H9 (cell line): ENCODE data around the gene CACNB4. TPM values are rescaled to one million over a fixed set of nuclear protein-coding genes. Genes with fewer than 3 reads are reported as not detected.
"Not testable (repeated sequence)": the region's sequence is repeated elsewhere in the genome, so short reads cannot be mapped to it uniquely, and the experiment has no call there.

Experiments
- DNase-seq: peaks from one replicate; pipeline ENCODE4 v3.0.0-alpha.2; 2017
- H2AFZ ChIP-seq: one replicate; pipeline ENCODE4 v1.6.1; 2013; ENCODE audit warnings: mild to moderate bottlenecking, low read length, control low read depth, moderate library complexity
- H2AK5ac ChIP-seq: 2 replicates; pipeline ENCODE4 v1.6.1; 2013; ENCODE audit warnings: low read length, control low read depth, mixed read lengths; ENCODE audit not compliant: insufficient read length
- H2BK120ac ChIP-seq: one replicate; pipeline ENCODE4 v1.6.1; 2013; ENCODE audit warnings: low read depth, mild to moderate bottlenecking, low read length, control low read depth, inconsistent platforms; ENCODE audit not compliant: poor library complexity, severe bottlenecking
- H2BK12ac ChIP-seq: 2 replicates; pipeline ENCODE4 v1.6.1; 2013; ENCODE audit warnings: low read length, control low read depth, mixed read lengths, low read depth; ENCODE audit not compliant: insufficient read length
- H2BK15ac ChIP-seq: 2 replicates; pipeline ENCODE4 v1.6.1; 2013; ENCODE audit warnings: low read depth, low read length, control low read depth
- H2BK20ac ChIP-seq: one replicate; pipeline ENCODE4 v1.6.1; 2013; ENCODE audit warnings: low read depth, mild to moderate bottlenecking, low read length, control low read depth, inconsistent platforms; ENCODE audit not compliant: poor library complexity, severe bottlenecking
- H2BK5ac ChIP-seq: 2 replicates; pipeline ENCODE4 v1.6.1; 2013; ENCODE audit warnings: low read length, control low read depth, mixed read lengths; ENCODE audit not compliant: insufficient read length
- H3K14ac ChIP-seq: 2 replicates; pipeline ENCODE4 v1.6.1; 2013; ENCODE audit warnings: low read length, control low read depth; ENCODE audit not compliant: insufficient read depth
- H3K18ac ChIP-seq: 2 replicates; pipeline ENCODE4 v1.6.1; 2013; ENCODE audit warnings: low read depth, mild to moderate bottlenecking, mixed read lengths, low read length, control low read depth; ENCODE audit not compliant: insufficient read length
- H3K23ac ChIP-seq: 2 replicates; pipeline ENCODE4 v1.6.1; 2013; ENCODE audit warnings: low read length, control low read depth, mixed read lengths, low read depth; ENCODE audit not compliant: insufficient read length
- H3K23me2 ChIP-seq: 2 replicates; pipeline ENCODE4 v1.6.1; 2013; ENCODE audit warnings: low read depth, mild to moderate bottlenecking, mixed read lengths, low read length, control low read depth; ENCODE audit not compliant: insufficient read length, poor library complexity, severe bottlenecking
- H3K27ac ChIP-seq: 2 replicates; pipeline ENCODE4 v1.5.1; 2013; ENCODE audit warnings: low read length, control low read depth, mixed read lengths, low read depth; ENCODE audit not compliant: insufficient read length
- H3K27me3 ChIP-seq: 2 replicates; pipeline ENCODE4 v1.6.1; 2013; ENCODE audit warnings: low read length, control low read depth, inconsistent platforms; ENCODE audit not compliant: insufficient read depth
- H3K4ac ChIP-seq: 2 replicates; pipeline ENCODE4 v1.6.1; 2013; ENCODE audit warnings: low read depth, mild to moderate bottlenecking, control low read depth, inconsistent platforms, low read length, moderate library complexity
- H3K4me1 ChIP-seq: 2 replicates; pipeline ENCODE4 v1.6.1; 2013; ENCODE audit warnings: low read length, control low read depth, inconsistent platforms; ENCODE audit not compliant: insufficient read depth
- H3K4me2 ChIP-seq: 2 replicates; pipeline ENCODE4 v1.6.1; 2013; ENCODE audit warnings: low read length, control low read depth, mixed read lengths; ENCODE audit not compliant: insufficient read length, insufficient read depth
- H3K56ac ChIP-seq: 2 replicates; pipeline ENCODE4 v1.6.1; 2013; ENCODE audit warnings: low read depth, mild to moderate bottlenecking, mixed read lengths, low read length, control low read depth; ENCODE audit not compliant: insufficient read length
- H3K79me1 ChIP-seq: 2 replicates; pipeline ENCODE4 v1.6.1; 2013; ENCODE audit warnings: low read depth, mild to moderate bottlenecking, moderate library complexity, low read length, control low read depth, inconsistent platforms; ENCODE audit not compliant: insufficient read depth, poor library complexity, severe bottlenecking
- H3K79me2 ChIP-seq: 2 replicates; pipeline ENCODE4 v1.6.1; 2013; ENCODE audit warnings: low read length, control low read depth, inconsistent platforms; ENCODE audit not compliant: insufficient read depth
- H3K9ac ChIP-seq: 2 replicates; pipeline ENCODE4 v1.6.1; 2013; ENCODE audit warnings: low read length, control low read depth, mixed read lengths; ENCODE audit not compliant: insufficient read length; ENCODE audit errors: extremely low read depth
- H3K9me3 ChIP-seq: one replicate; pipeline ENCODE4 v1.6.1; 2013; ENCODE audit warnings: low read depth, low read length, inconsistent platforms; ENCODE audit not compliant: control insufficient read depth
- H3T11ph ChIP-seq: one replicate; pipeline ENCODE4 v1.6.1; 2013; ENCODE audit warnings: mild to moderate bottlenecking, low read length, control low read depth, inconsistent platforms
- H4K20me1 ChIP-seq: one replicate; pipeline ENCODE4 v1.6.1; 2013; ENCODE audit not compliant: control insufficient read depth, insufficient read length, insufficient read depth
- H4K5ac ChIP-seq: 2 replicates; pipeline ENCODE4 v1.6.1; 2013; ENCODE audit warnings: low read depth, mild to moderate bottlenecking, mixed read lengths, low read length, control low read depth; ENCODE audit not compliant: insufficient read length
- H4K8ac ChIP-seq: replicated peaks from 2 replicates; pipeline ENCODE4 v1.6.1; 2013; ENCODE audit warnings: low read length, control low read depth, mixed read lengths, low read depth; ENCODE audit not compliant: insufficient read length
- H4K91ac ChIP-seq: 2 replicates; pipeline ENCODE4 v1.6.1; 2013; ENCODE audit warnings: low read depth, mild to moderate bottlenecking, moderate library complexity, mixed read lengths, low read length, control low read depth; ENCODE audit not compliant: insufficient read length
- H3K27ac Mint-ChIP-seq, 3 experiments: 2 replicates in 2 of 3; 3 replicates in 1 of 3; pipeline ENCODE4 v1.8.0; 2020 to 2021; ENCODE audit warnings: mixed read lengths in 3 of 3, mild to moderate bottlenecking in 1 of 3, moderate library complexity in 1 of 3
- H3K27me3 Mint-ChIP-seq: 2 replicates; pipeline ENCODE4 v1.8.0; 2021; ENCODE audit warnings: low read depth, mild to moderate bottlenecking, moderate library complexity, mixed read lengths
- H3K36me3 Mint-ChIP-seq, 3 experiments: 2 replicates in 2 of 3; 3 replicates in 1 of 3; pipeline ENCODE4 v1.8.0; 2020 to 2021; ENCODE audit warnings: low read depth in 3 of 3, mixed read lengths in 3 of 3; ENCODE audit not compliant: insufficient read depth in 1 of 3
- H3K4me1 Mint-ChIP-seq, 2 experiments: 2 replicates each; pipeline ENCODE4 v1.8.0; 2020; ENCODE audit warnings: mixed read lengths in 2 of 2
- H3K4me3 Mint-ChIP-seq, 2 experiments: 2 replicates in 1 of 2; 3 replicates in 1 of 2; pipeline ENCODE4 v1.8.0; 2020 to 2021; ENCODE audit warnings: mild to moderate bottlenecking in 2 of 2, mixed read lengths in 2 of 2, moderate library complexity in 1 of 2
- H3K9me3 Mint-ChIP-seq, 2 experiments: 2 replicates in 1 of 2; 3 replicates in 1 of 2; pipeline ENCODE4 v1.8.0; 2020; ENCODE audit warnings: mild to moderate bottlenecking in 2 of 2, mixed read lengths in 2 of 2, moderate library complexity in 1 of 2
- WGBS: extraction: QIAGEN DNeasy Blood & Tissue Kit; methylation state at CpG from one replicate; pipeline ENCODE4 v1.1.7; 2013; ENCODE audit warnings: missing lambda C conversion rate, low lambda C conversion rate, mixed read lengths; ENCODE audit not compliant: insufficient read length; ENCODE audit errors: extremely low coverage; 5-methylcytosine and 5-hydroxymethylcytosine counted together
- total RNA-seq: library from RNA; stranded (reverse); gene quantifications from 2 replicates; pipeline ENCODE4 v1.2.1, GENCODE V29; 2021
- TF ChIP-seq, protein P1 (sequence below): fragments of 200-600 bp; sonication (generic); conservative IDR thresholded peaks from 3 replicates; pipeline ENCODE4 v1.8.0; 2021; ENCODE audit warnings: antibody characterized with exemption, mild to moderate bottlenecking

The CACNB4 gene
- total RNA-seq, 1 experiment from 2014 or later = 1.4 TPM

DNA sequence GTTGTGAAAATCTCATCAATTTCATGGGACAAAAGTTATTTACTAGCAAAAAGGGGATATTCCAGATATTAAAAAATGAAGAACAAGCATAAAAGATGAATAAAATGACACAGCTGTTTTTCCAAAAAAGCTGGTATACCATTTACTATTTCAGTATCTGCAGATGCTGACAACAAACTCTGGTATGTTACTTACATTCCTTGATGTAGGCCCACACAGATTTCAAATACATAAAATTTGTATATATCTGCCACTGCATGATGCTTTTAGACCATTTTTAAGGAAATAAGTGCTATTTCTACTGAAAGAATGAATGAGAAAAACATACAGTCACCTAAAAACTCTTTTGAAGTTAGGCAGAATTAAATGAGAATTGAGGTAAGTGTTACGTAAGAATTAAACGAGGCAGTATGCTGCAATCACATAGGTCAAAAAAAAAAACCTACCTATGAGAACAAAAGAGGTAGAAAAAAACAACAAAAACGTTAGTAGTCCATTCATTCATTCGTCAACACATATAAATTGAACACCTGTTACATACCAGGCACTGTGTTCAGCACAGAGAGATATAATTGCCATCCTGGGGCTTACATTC lies 303.1 kb downstream of the CACNB4 start:
- Histone ChIP-seq H3K9ac (no peak overlapping the region), H4K91ac (no peak overlapping the region), H2BK5ac (no peak overlapping the region), H2BK15ac (no peak overlapping the region), H3K27me3 (no peaks in the 10 kb centered on the region), H3K9me3 (no peaks in the 10 kb centered on the region), H3K79me1 (no peaks in the 10 kb centered on the region), H2AK5ac (no peak overlapping the region), H3T11ph (no peak overlapping the region), H3K4me1 (no peaks in the 10 kb centered on the region), H3K23me2 (no peaks in the 10 kb centered on the region), H2AFZ (no peak overlapping the region), H3K27ac (no peak overlapping the region), H3K79me2 (no peaks in the 10 kb centered on the region), H2BK120ac (no peak overlapping the region), H4K20me1 (no peaks in the 10 kb centered on the region), H3K18ac (no peak overlapping the region), H4K8ac (no peak overlapping the region), H3K4ac (no peak overlapping the region), H3K14ac (no peak overlapping the region), H4K5ac (no peak overlapping the region), H2BK20ac (no peak overlapping the region), H3K4me2 (no peak overlapping the region), H3K56ac (no peak overlapping the region), H2BK12ac (no peak overlapping the region), H3K23ac (no peak overlapping the region)
- Mint-ChIP-seq H3K4me1 (peaks cover 14 to 18% of the 10 kb centered on the region in 2 experiments), H3K36me3 (peaks cover 8 to 14% (median 14%) of the 10 kb centered on the region in 3 experiments; a peak in 6 of 7 replicates), H3K9me3 (peaks cover 0 to 3% of the 10 kb centered on the region in 2 experiments; a peak in 1 of 5 replicates), H3K27ac (peak overlapping the region in 1 of 3 experiments; percentile 55; a peak in 2 of 7 replicates), H3K27me3 (no peaks in the 10 kb centered on the region; the same call in 1 of the 2 replicates), H3K4me3 (no peak overlapping the region)
- no peak for DNase-seq
- TF ChIP-seq, protein P1, sequence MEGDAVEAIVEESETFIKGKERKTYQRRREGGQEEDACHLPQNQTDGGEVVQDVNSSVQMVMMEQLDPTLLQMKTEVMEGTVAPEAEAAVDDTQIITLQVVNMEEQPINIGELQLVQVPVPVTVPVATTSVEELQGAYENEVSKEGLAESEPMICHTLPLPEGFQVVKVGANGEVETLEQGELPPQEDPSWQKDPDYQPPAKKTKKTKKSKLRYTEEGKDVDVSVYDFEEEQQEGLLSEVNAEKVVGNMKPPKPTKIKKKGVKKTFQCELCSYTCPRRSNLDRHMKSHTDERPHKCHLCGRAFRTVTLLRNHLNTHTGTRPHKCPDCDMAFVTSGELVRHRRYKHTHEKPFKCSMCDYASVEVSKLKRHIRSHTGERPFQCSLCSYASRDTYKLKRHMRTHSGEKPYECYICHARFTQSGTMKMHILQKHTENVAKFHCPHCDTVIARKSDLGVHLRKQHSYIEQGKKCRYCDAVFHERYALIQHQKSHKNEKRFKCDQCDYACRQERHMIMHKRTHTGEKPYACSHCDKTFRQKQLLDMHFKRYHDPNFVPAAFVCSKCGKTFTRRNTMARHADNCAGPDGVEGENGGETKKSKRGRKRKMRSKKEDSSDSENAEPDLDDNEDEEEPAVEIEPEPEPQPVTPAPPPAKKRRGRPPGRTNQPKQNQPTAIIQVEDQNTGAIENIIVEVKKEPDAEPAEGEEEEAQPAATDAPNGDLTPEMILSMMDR = no peak
- WGBS = no CpG with 5 or more reads among the region's 4 CpGs

DNA sequence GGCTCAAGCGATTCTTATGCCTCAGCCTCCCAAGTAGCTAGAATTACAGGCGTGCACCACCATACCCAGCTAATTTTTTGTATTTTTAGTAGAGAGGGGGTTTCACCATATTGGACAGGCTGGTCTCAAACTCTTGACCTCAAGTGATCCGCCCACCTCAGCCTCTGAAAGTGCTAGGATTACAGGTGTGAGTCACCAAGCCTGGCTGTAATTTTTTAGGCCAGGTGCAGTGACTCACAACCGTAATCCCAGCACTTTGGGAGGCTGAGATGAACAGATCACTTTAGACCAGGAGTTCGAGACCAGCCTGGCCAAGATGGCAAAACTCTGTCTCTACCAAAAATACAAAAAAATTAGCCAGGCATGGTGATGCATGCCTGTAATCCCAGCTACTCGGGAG lies 304.4 kb downstream of the CACNB4 start:
- H3K9ac ChIP-seq, H3K27ac ChIP-seq, H3T11ph ChIP-seq, H3K79me1 ChIP-seq, H2BK5ac ChIP-seq, H3K4me3 Mint-ChIP-seq, H3K27ac Mint-ChIP-seq, H4K8ac ChIP-seq, H3K27me3 Mint-ChIP-seq, H3K4me1 ChIP-seq, H2AFZ ChIP-seq, H3K23ac ChIP-seq, H4K91ac ChIP-seq, H3K9me3 ChIP-seq, H3K79me2 ChIP-seq, H3K23me2 ChIP-seq, H2BK120ac ChIP-seq, H2BK12ac ChIP-seq, H3K9me3 Mint-ChIP-seq, H4K20me1 ChIP-seq, DNase-seq, H3K56ac ChIP-seq, H4K5ac ChIP-seq, H2BK15ac ChIP-seq, H2AK5ac ChIP-seq, H3K27me3 ChIP-seq, H3K18ac ChIP-seq, H2BK20ac ChIP-seq, H3K4me2 ChIP-seq, H3K14ac ChIP-seq, H3K4ac ChIP-seq: not testable (repeated sequence)
- WGBS = no CpG with 5 or more reads among the region's 6 CpGs
- Mint-ChIP-seq H3K4me1 (peaks cover 14 to 18% of the 10 kb centered on the region in 2 experiments), H3K36me3 (peaks cover 8 to 14% (median 12%) of the 10 kb centered on the region in 3 experiments; a peak in 6 of 7 replicates)
